ENCODE results near the gene FNDC1. TPM values are rescaled to one million over a fixed set of nuclear protein-coding genes. Genes with fewer than 3 reads are reported as not detected.

The FNDC1 gene
- polyA plus RNA-seq, 1 experiment = 0.01 TPM

DNA sequence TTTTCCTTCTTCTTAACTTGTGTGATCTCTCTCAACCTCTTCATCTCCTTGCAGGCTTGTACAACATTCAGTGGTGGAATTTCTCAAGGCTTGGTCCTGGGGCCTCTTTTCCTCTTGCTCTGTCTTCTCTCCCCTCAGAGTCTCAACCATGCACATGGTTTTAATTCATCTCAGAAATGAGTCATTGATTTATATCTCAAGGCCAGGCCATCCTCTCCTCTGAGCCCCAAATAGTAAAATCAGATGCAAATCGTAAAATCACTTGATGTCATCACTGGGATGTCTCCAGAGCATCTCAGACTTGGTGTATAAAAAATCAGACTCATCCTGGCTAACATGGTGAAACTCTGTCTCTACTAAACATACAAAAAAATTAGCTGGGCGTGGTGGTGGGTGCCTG lies 85.0 kb downstream of the FNDC1 start:
- no peaks in the 10 kb centered on the region for H3K27me3 ChIP-seq (ENCODE audit: control insufficient read depth, insufficient read depth, low read length)
- CTCF ChIA-PET = interaction anchor here (1.3 to 4.4 kb wide), 3 partner anchors 385 to 402 kb away, joined by 3 to 80 read pairs (median 15); no protein-coding TSS in a partner anchor
- POLR2A ChIA-PET = no interaction called here
- H3K4me3 ChIP-seq (ENCODE audit: low read depth, low read length) = no peak overlapping the region
- TF ChIP-seq, protein P1, sequence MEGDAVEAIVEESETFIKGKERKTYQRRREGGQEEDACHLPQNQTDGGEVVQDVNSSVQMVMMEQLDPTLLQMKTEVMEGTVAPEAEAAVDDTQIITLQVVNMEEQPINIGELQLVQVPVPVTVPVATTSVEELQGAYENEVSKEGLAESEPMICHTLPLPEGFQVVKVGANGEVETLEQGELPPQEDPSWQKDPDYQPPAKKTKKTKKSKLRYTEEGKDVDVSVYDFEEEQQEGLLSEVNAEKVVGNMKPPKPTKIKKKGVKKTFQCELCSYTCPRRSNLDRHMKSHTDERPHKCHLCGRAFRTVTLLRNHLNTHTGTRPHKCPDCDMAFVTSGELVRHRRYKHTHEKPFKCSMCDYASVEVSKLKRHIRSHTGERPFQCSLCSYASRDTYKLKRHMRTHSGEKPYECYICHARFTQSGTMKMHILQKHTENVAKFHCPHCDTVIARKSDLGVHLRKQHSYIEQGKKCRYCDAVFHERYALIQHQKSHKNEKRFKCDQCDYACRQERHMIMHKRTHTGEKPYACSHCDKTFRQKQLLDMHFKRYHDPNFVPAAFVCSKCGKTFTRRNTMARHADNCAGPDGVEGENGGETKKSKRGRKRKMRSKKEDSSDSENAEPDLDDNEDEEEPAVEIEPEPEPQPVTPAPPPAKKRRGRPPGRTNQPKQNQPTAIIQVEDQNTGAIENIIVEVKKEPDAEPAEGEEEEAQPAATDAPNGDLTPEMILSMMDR (IDR thresholded peaks at IDR 0.05; ENCODE audit: low read depth, low read length) = no peak
- no peak overlapping the region for H3K27ac ChIP-seq (ENCODE audit: low read depth, low read length)
- no peak for DNase-seq (ENCODE audit: low read depth, low spot score)
- no peaks in the 10 kb centered on the region for H3K9me3 ChIP-seq (ENCODE audit: control insufficient read depth, insufficient read depth, low read length)

DNA sequence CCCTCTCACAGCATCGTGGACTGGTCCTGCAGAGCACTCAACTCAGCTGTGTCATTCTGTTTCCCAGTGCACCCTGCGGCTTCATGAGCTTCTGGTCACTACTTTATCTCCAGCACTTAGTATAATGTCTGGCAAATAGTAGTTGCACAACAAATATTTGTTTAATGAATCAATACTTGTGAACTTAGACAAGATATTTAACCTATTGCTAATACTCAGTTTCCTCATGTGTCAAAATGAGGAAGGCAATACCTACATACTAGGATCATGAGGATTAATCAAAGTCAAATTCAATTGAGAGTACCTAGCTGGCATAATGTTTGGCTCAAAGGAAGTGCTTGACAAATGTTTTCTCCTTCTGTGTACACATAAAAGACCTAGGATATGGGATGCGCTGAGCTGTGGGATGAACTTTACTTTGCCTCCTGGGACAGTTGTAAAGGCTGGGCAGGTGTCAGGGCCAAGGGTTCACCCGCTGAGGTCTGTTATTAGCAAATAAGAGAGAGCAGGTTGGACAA lies 86.3 kb downstream of the FNDC1 start:
- ChIA-PET CTCF (interaction anchor here (0.7 to 3.0 kb wide), 2 partner anchors 11 to 399 kb away, joined by 3 to 15 read pairs; no protein-coding TSS in a partner anchor), POLR2A (no interaction called here)
- H3K4me3 ChIP-seq (ENCODE audit: low read depth, low read length) = no peak overlapping the region

DNA sequence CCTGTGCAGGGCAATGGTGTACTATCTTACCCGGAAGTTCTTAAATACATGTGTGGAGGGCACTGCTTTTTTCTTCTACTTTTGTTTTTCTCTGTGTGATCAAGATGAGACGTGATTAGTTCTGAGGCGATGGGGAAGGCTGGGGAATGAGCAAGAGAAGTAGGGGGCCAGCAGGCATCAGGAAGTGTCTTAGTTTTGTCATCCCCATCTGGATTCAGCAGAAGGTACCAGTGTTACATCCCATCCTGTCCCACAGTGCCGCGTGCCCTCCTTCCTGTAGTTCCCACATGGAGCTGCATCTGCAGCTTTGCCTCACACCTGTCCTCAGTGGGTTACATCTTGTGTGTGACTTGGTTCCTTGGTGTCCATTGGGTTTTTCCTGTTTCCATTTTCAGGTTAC lies 86.9 kb downstream of the FNDC1 start:
- CTCF ChIA-PET = interaction anchor here (3.0 kb wide), 1 partner anchor 398 kb away, joined by 15 read pairs; no protein-coding TSS in a partner anchor
- TF ChIP-seq, protein P1 (IDR thresholded peaks at IDR 0.05; ENCODE audit: low read depth, low read length) = no peak
- Histone ChIP-seq H3K9me3 (ENCODE audit: control insufficient read depth, insufficient read depth, low read length) (no peaks in the 10 kb centered on the region), H3K27ac (ENCODE audit: low read depth, low read length) (no peak overlapping the region), H3K4me3 (ENCODE audit: low read depth, low read length) (no peak overlapping the region), H3K27me3 (ENCODE audit: control insufficient read depth, insufficient read depth, low read length) (no peaks in the 10 kb centered on the region)
- no peak for DNase-seq (ENCODE audit: low read depth, low spot score)
- POLR2A ChIA-PET = no interaction called here

More for the DNA sequence above, 86.3 kb downstream of the FNDC1 start:
- Histone ChIP-seq H3K9me3 (ENCODE audit: control insufficient read depth, insufficient read depth, low read length) (no peaks in the 10 kb centered on the region), H3K27ac (ENCODE audit: low read depth, low read length) (no peak overlapping the region), H3K27me3 (ENCODE audit: control insufficient read depth, insufficient read depth, low read length) (no peaks in the 10 kb centered on the region)
- TF ChIP-seq, protein P1 (IDR thresholded peaks at IDR 0.05; ENCODE audit: low read depth, low read length) = no peak
- no peak for DNase-seq (ENCODE audit: low read depth, low spot score)

DNA sequence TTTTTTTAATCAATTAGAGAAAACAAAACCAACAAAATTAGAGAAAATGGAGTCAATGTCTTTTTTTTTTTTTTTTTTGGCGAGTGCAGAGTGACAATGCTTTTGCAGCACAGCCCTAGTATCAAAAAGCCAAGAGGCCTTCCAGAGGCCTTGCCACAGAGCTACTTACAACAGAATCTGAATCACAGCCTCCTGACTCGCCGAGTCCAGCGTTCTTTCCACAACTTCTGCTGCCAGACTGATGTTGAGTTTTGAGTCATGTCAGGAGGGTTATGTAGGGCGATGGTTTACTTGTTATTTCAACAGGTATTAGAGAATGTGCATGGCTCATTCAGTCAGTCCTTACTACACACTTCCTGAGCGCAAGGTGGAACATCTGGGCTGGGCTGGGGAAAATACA lies 88.6 kb downstream of the FNDC1 start:
- H3K4me3 ChIP-seq (ENCODE audit: low read depth, low read length) = no peak overlapping the region
- H3K27ac ChIP-seq (ENCODE audit: low read depth, low read length) = no peak overlapping the region
- H3K9me3 ChIP-seq (ENCODE audit: control insufficient read depth, insufficient read depth, low read length) = no peaks in the 10 kb centered on the region
- no peak for DNase-seq (ENCODE audit: low read depth, low spot score)
- TF ChIP-seq, protein P1 (IDR thresholded peaks at IDR 0.05; ENCODE audit: low read depth, low read length) = no peak
- CTCF ChIA-PET = interaction anchor here (0.7 kb wide), 2 partner anchors 8 to 47 kb away, joined by 4 to 6 read pairs; no protein-coding TSS in a partner anchor
- POLR2A ChIA-PET = no interaction called here
- no peaks in the 10 kb centered on the region for H3K27me3 ChIP-seq (ENCODE audit: control insufficient read depth, insufficient read depth, low read length)

DNA sequence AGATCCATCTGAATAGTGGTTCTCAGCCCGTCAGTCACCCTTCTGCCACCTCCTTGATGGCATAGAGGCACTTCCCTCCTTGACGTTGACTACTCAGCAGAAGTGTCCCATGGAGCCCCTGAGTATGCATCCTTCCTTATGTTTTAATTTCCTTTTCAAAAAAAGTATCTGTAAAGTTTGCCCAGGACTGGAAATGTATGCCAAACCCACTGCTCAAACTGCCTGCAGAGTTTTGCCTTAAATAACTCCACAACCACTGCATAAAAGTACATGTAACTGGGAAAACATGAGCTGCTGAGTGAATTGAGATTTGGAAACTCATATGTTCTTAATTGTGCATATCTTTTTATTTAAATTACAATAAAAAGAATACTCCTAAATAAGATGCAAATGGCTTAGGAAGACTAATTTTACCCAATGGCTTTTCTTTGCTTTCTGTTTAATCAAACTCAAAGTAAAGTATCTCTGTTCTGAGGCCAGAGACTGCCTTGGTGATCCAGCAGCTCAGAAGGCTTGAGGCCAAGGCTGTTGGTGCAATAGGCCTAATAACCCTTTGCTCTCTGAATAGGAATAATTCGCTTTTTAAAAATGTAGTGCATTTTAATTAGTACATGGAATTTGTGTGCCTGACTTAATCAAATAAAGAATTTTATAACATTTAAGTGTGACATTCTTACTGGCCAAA lies 90.4 kb downstream of the FNDC1 start:
- Histone ChIP-seq H3K4me3 (ENCODE audit: low read depth, low read length) (no peak overlapping the region), H3K27me3 (ENCODE audit: control insufficient read depth, insufficient read depth, low read length) (no peaks in the 10 kb centered on the region), H3K27ac (ENCODE audit: low read depth, low read length) (no peak overlapping the region), H3K9me3 (ENCODE audit: control insufficient read depth, insufficient read depth, low read length) (no peaks in the 10 kb centered on the region)
- CTCF ChIA-PET = interaction anchor here (0.5 to 1.4 kb wide), 2 partner anchors 395 to 552 kb away, joined by 3 to 4 read pairs; no protein-coding TSS in a partner anchor
- DNase-seq (ENCODE audit: low read depth, low spot score) = no peak
- POLR2A ChIA-PET = no interaction called here
- TF ChIP-seq, protein P1 (IDR thresholded peaks at IDR 0.05; ENCODE audit: low read depth, low read length) = no peak

Measured in AG04450 (cell line).